H1 (cell line): ENCODE data around the gene NDUFS4. TPM values are rescaled to one million over a fixed set of nuclear protein-coding genes. Genes with fewer than 3 reads are reported as not detected.

Experiments used
- CTCF ChIA-PET: fragments of 300-600 bp; sonication (Branson Sonifier 250); formaldehyde crosslinking; loops from one replicate; lab custom pipeline; 2021; ENCODE audit not compliant: partially characterized antibody; lab: Charles Lee
- POLR2A ChIA-PET: fragments of 300-600 bp; sonication (Branson Sonifier 250); formaldehyde crosslinking; loops from one replicate; lab custom pipeline; 2021; ENCODE audit warnings: inconsistent platforms; ENCODE audit not compliant: partially characterized antibody; lab: Charles Lee
- DNase-seq, 2 experiments: peaks; one replicate each; pipeline versions ENCODE4 v3.0.0 to v3.0.0-alpha.2; 2010 to 2022; ENCODE audit warnings: low spot score in 2 of 2, low read depth in 1 of 2, mixed read lengths in 1 of 2
- FAIRE-seq: peaks from 2 replicates; lab custom pipeline; 2011; peaks lifted over from hg19 to GRCh38; lab: Jason Lieb, UNC
- H2AFZ ChIP-seq: 2 replicates; pipeline ENCODE4 v1.8.1; 2012; ENCODE audit warnings: low read length, inconsistent platforms
- H2AK5ac ChIP-seq: 2 replicates; pipeline ENCODE4 v1.6.1; 2013; ENCODE audit warnings: low read depth, low read length
- H2BK120ac ChIP-seq: replicated peaks from 2 replicates; pipeline ENCODE3; 2013; ENCODE audit warnings: low read depth, low read length, inconsistent platforms
- H2BK12ac ChIP-seq: 2 replicates; pipeline ENCODE4 v1.6.1; 2013; ENCODE audit warnings: low read depth, low read length
- H2BK15ac ChIP-seq: 2 replicates; pipeline ENCODE4 v1.6.1; 2013; ENCODE audit warnings: low read length
- H2BK20ac ChIP-seq: 2 replicates; pipeline ENCODE4 v1.6.1; 2013; ENCODE audit warnings: low read length
- H2BK5ac ChIP-seq: 2 replicates; pipeline ENCODE4 v1.6.1; 2013; ENCODE audit warnings: low read depth, low read length
- H3K14ac ChIP-seq: 2 replicates; pipeline ENCODE4 v1.6.1; 2013; ENCODE audit warnings: inconsistent platforms; ENCODE audit not compliant: insufficient read length
- H3K18ac ChIP-seq: 2 replicates; pipeline ENCODE4 v1.6.1; 2013; ENCODE audit warnings: low read length; ENCODE audit errors: extremely low read depth
- H3K23ac ChIP-seq: 2 replicates; pipeline ENCODE4 v1.6.1; 2013; ENCODE audit warnings: inconsistent platforms; ENCODE audit not compliant: insufficient read length
- H3K23me2 ChIP-seq: 2 replicates; pipeline ENCODE4 v1.6.1; 2013; ENCODE audit warnings: low read depth, low read length
- H3K27ac ChIP-seq: 2 replicates; pipeline ENCODE4 v1.6.1; 2011; ENCODE audit warnings: low read depth, low read length, inconsistent platforms
- H3K27me3 ChIP-seq, 4 experiments: replicated peaks in 1 of 4; 1 replicate in 1 of 4; 2 replicates in 3 of 4; pipeline versions ENCODE4 v1.6.1 to v1.8.1; 2011 to 2013; ENCODE audit warnings: low read length in 3 of 4, mild to moderate bottlenecking in 3 of 4, inconsistent platforms in 2 of 4, mixed read lengths in 2 of 4, moderate library complexity in 1 of 4; ENCODE audit not compliant: control insufficient read depth in 3 of 4, insufficient read depth in 3 of 4; ENCODE audit errors: extremely low read depth in 1 of 4
- H3K36me3 ChIP-seq, 4 experiments: 2 replicates each; pipeline versions ENCODE4 v1.6.1 to v1.8.1; 2011 to 2013; ENCODE audit warnings: mild to moderate bottlenecking in 4 of 4, low read length in 3 of 4, moderate library complexity in 2 of 4, control low read depth in 1 of 4, inconsistent platforms in 1 of 4; ENCODE audit not compliant: insufficient read depth in 4 of 4, control insufficient read depth in 2 of 4
- H3K4ac ChIP-seq: replicated peaks from 2 replicates; pipeline ENCODE3; 2013; ENCODE audit warnings: low read length, low read depth, mixed read lengths, inconsistent platforms; ENCODE audit not compliant: insufficient read length
- H3K4me1 ChIP-seq, 4 experiments: replicated peaks in 1 of 4; 1 replicate in 1 of 4; 2 replicates in 3 of 4; pipeline versions ENCODE4 v1.6.1 to v1.8.1; 2011 to 2013; ENCODE audit warnings: low read length in 3 of 4, inconsistent platforms in 2 of 4, mixed read lengths in 1 of 4; ENCODE audit not compliant: insufficient read depth in 4 of 4, control insufficient read depth in 3 of 4
- H3K4me2 ChIP-seq, 2 experiments: 2 replicates each; pipeline versions ENCODE4 v1.6.1 to v1.8.1; 2011 to 2013; ENCODE audit warnings: low read depth in 2 of 2, low read length in 2 of 2, control low read depth in 1 of 2, inconsistent platforms in 1 of 2, mild to moderate bottlenecking in 1 of 2; ENCODE audit not compliant: insufficient read depth in 1 of 2
- H3K4me3 ChIP-seq, 4 experiments: fragments of 200-600, 300-600 bp in 1 of 4; sonication (generic), shearing (Covaris generic), sonication (Bioruptor Twin) in 1 of 4; 2 replicates each; pipeline versions ENCODE4 v1.5.1 to v1.8.1; 2011 to 2016; ENCODE audit warnings: low read length in 4 of 4, low read depth in 3 of 4, control low read depth in 2 of 4, inconsistent platforms in 2 of 4, mild to moderate bottlenecking in 2 of 4, mixed read lengths in 1 of 4, moderate library complexity in 1 of 4; ENCODE audit not compliant: insufficient read depth in 2 of 4; ENCODE audit errors: extremely low read depth in 1 of 4
- H3K56ac ChIP-seq: replicated peaks from 2 replicates; pipeline ENCODE3; 2013; ENCODE audit warnings: low read depth, mild to moderate bottlenecking, mixed read lengths, low read length, inconsistent platforms; ENCODE audit not compliant: insufficient read length
- H3K79me1 ChIP-seq: 2 replicates; pipeline ENCODE4 v1.6.1; 2013; ENCODE audit warnings: low read depth, low read length, control low read depth
- H3K79me2 ChIP-seq, 2 experiments: 2 replicates each; pipeline versions ENCODE4 v1.6.1 to v1.8.1; 2012 to 2013; ENCODE audit warnings: low read length in 2 of 2, mild to moderate bottlenecking in 2 of 2, inconsistent platforms in 1 of 2; ENCODE audit not compliant: insufficient read depth in 2 of 2, control insufficient read depth in 1 of 2
- H3K9ac ChIP-seq, 4 experiments: replicated peaks in 1 of 4; 1 replicate in 1 of 4; 2 replicates in 3 of 4; pipeline versions ENCODE4 v1.6.1 to v1.8.1; 2011 to 2013; ENCODE audit warnings: low read depth in 3 of 4, low read length in 3 of 4, control low read depth in 2 of 4, mild to moderate bottlenecking in 2 of 4, moderate library complexity in 2 of 4, inconsistent platforms in 1 of 4; ENCODE audit errors: extremely low read depth in 1 of 4
- H3K9me3 ChIP-seq, 2 experiments: 2 replicates each; pipeline versions ENCODE4 v1.6.1 to v1.8.1; 2012 to 2013; ENCODE audit warnings: mild to moderate bottlenecking in 2 of 2, moderate library complexity in 2 of 2, control low read depth in 1 of 2, inconsistent platforms in 1 of 2, low read depth in 1 of 2, low read length in 1 of 2, mixed read lengths in 1 of 2; ENCODE audit not compliant: insufficient read depth in 2 of 2
- H4K20me1 ChIP-seq, 2 experiments: replicated peaks in 1 of 2; 2 replicates each; pipeline versions ENCODE3 to v1.8.1; 2011 to 2013; ENCODE audit warnings: inconsistent platforms in 2 of 2, low read length in 2 of 2, mild to moderate bottlenecking in 1 of 2; ENCODE audit not compliant: insufficient read depth in 2 of 2, control insufficient read depth in 1 of 2
- H4K5ac ChIP-seq: 2 replicates; pipeline ENCODE4 v1.6.1; 2013; ENCODE audit warnings: low read length, low read depth, mixed read lengths, inconsistent platforms; ENCODE audit not compliant: insufficient read length
- H4K8ac ChIP-seq: 2 replicates; pipeline ENCODE4 v1.8.0; 2013; ENCODE audit warnings: mild to moderate bottlenecking, moderate library complexity, low read length, inconsistent platforms; ENCODE audit not compliant: insufficient read depth; ENCODE audit errors: extremely low read depth
- H4K91ac ChIP-seq: replicated peaks from 2 replicates; pipeline ENCODE3; 2013; ENCODE audit warnings: low read length, mixed read lengths, inconsistent platforms; ENCODE audit not compliant: insufficient read length
- ASH2L ChIP-seq: fragments of 200-600, 300-600 bp; sonication (generic); IDR thresholded peaks from one replicate; pipeline ENCODE4 v1.7.1; 2017; ENCODE audit warnings: low read length
- BACH1 ChIP-seq: IDR thresholded peaks from 2 replicates; pipeline ENCODE4 v1.6.1; 2012; ENCODE audit warnings: low read length, improper control_type of control experiment
- CEBPB ChIP-seq: IDR thresholded peaks from 2 replicates; pipeline ENCODE4 v1.6.1; 2012; ENCODE audit warnings: low read depth, low read length
- FOSL1 ChIP-seq: IDR thresholded peaks from 2 replicates; pipeline ENCODE4 v1.6.1; 2011; ENCODE audit warnings: mild to moderate bottlenecking, low read depth, low read length, moderate library complexity; ENCODE audit not compliant: insufficient read depth
- JUND ChIP-seq: IDR thresholded peaks from 2 replicates; pipeline ENCODE4 v1.6.1; 2011; ENCODE audit warnings: mild to moderate bottlenecking, improper control_type of control experiment, low read length
- NANOG ChIP-seq: IDR thresholded peaks from 2 replicates; pipeline ENCODE4 v1.6.1; 2011; ENCODE audit warnings: low read length, low read depth, mild to moderate bottlenecking, inconsistent platforms; ENCODE audit not compliant: insufficient read depth, poor library complexity, severe bottlenecking
- RFX5 ChIP-seq: IDR thresholded peaks from 2 replicates; pipeline ENCODE4 v1.6.1; 2011; ENCODE audit warnings: low read depth, low read length, improper control_type of control experiment, borderline replicate concordance
- SIN3A ChIP-seq, 2 experiments: IDR thresholded peaks in 1 of 2; conservative IDR thresholded peaks in 1 of 2; 2 replicates each; pipeline ENCODE4 v1.6.1; 2011 to 2012; ENCODE audit warnings: low read length in 2 of 2, improper control_type of control experiment in 1 of 2, low read depth in 1 of 2, mild to moderate bottlenecking in 1 of 2
- SIX5 ChIP-seq: IDR thresholded peaks from 2 replicates; pipeline ENCODE4 v1.6.1; 2011; ENCODE audit warnings: mild to moderate bottlenecking, low read depth, low read length
- SUZ12 ChIP-seq: fragments of 200-600 bp; sonication (generic); IDR thresholded peaks from 2 replicates; pipeline ENCODE4 v1.6.1; 2012; ENCODE audit warnings: mild to moderate bottlenecking, inconsistent platforms, low read length, moderate library complexity, mixed read lengths
- TEAD4 ChIP-seq: IDR thresholded peaks from 2 replicates; pipeline ENCODE4 v1.6.1; 2012; ENCODE audit warnings: low read depth, low read length, inconsistent platforms, mixed read lengths
- WGBS, 2 experiments: shearing (Covaris generic) in 1 of 2; methylation state at CpG; one replicate each; pipeline versions ENCODE4 v1.1.6 to v1.1.7; 2013 to 2015; ENCODE audit warnings: low lambda C conversion rate in 2 of 2, mixed read lengths in 2 of 2, inconsistent platforms in 1 of 2, low coverage in 1 of 2, missing lambda C conversion rate in 1 of 2; ENCODE audit not compliant: insufficient replicate concordance in 2 of 2, insufficient coverage in 1 of 2, insufficient read length in 1 of 2; ENCODE audit errors: extremely low coverage in 1 of 2, missing lambda C conversion rate in 1 of 2; 5-methylcytosine and 5-hydroxymethylcytosine counted together
- polyA plus RNA-seq, 7 experiments: library from polyadenylated mRNA; depleted of rRNA in 3 of 7; stranded (reverse) in 5 of 7; unstranded in 2 of 7; fragments of >200 nt in 5 of 7; fragments of 200-250 nt in 2 of 7; gene quantifications; 1 replicate in 5 of 7; 2 replicates in 1 of 7; 4 replicates in 1 of 7; pipeline versions ENCODE4 v1.2.1 to v1.2.3, GENCODE V29; 2011 to 2013; ENCODE audit warnings: missing spikeins in 2 of 7, mixed read lengths in 2 of 7
- total RNA-seq: library from RNA; stranded (reverse); fragmentation: NEBNext Ultra II Directional; extraction: Animal tissue kit (Norgen Biotek cat#: 25700); gene quantifications from 2 replicates; pipeline ENCODE4 v1.2.1, GENCODE V29; 2021
- TF ChIP-seq, protein P1 (sequence below): IDR thresholded peaks from 2 replicates; pipeline ENCODE4 v1.6.1; 2012; ENCODE audit warnings: inconsistent platforms

NDUFS4 gene
- total and polyA plus RNA-seq, 2 of the 8 experiments (the other 6 are each of a cell fraction or from before 2014, with no cell fraction given) = 74.6 to 75.9 TPM

DNA sequence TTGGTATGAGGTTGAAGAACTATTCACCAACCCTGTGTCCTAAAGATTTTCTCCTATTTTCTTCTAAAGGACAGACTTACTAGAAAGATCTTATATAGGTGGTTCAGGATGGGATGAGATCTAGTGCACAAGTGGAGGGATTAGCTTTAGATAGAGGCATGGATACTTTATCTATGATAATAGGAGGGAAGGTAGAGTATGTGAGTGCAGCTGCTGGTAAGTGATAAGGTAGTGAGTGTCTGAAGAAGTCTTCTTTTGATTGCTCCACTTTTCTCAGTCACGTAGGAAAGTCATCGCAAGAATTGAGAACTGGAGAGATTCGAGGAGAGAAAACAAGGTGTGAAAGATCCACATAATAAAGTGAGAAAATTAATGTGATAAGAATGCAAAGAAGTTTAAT lies 6.0 kb upstream of the NDUFS4 start:
- H3K4me3 ChIP-seq = no peak overlapping the region
- H3K9ac ChIP-seq = no peak overlapping the region
- FAIRE-seq (no peak), DNase-seq (no peak)
- H3K4ac ChIP-seq = no peak overlapping the region
- H4K5ac ChIP-seq = no peak overlapping the region
- peaks cover 7 to 8% of the 10 kb centered on the region in 2 experiments; a peak in 1 of 4 replicates for H3K9me3 ChIP-seq
- H3K27me3 ChIP-seq = no peaks in the 10 kb centered on the region
- TF ChIP-seq CEBPB = no peak
- no peak for TF ChIP-seq BACH1
- TF ChIP-seq SIX5 = no peak
- TF ChIP-seq, protein P1, sequence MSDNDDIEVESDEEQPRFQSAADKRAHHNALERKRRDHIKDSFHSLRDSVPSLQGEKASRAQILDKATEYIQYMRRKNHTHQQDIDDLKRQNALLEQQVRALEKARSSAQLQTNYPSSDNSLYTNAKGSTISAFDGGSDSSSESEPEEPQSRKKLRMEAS = no peak
- TF ChIP-seq FOSL1 = no peak
- no peak for TF ChIP-seq RFX5
- TF ChIP-seq JUND = no peak
- TF ChIP-seq SIN3A (conservative IDR thresholded peaks at IDR 0.05 in 1 of 2, IDR thresholded peaks at IDR 0.05 in 1 of 2; ENCODE audit: low read depth in 1 of 2, low read length in 2 of 2) = no peak
- no peak for TF ChIP-seq SUZ12
- TF ChIP-seq NANOG = no peak
- TF ChIP-seq ASH2L = no peak
- no peak for TF ChIP-seq TEAD4
- H2AK5ac ChIP-seq = no peak overlapping the region
- H3K79me2 ChIP-seq = no peaks in the 10 kb centered on the region
- H4K20me1 ChIP-seq = no peaks in the 10 kb centered on the region
- no peaks in the 10 kb centered on the region for H3K79me1 ChIP-seq
- no peak overlapping the region for H3K4me2 ChIP-seq
- H3K14ac ChIP-seq = no peak overlapping the region
- no peaks in the 10 kb centered on the region for H3K23me2 ChIP-seq
- no peak overlapping the region for H2BK5ac ChIP-seq
- no peak overlapping the region for H4K91ac ChIP-seq
- ChIA-PET POLR2A (no interaction called here), CTCF (interaction anchor here (0.5 kb wide), 1 partner anchor 322 kb away, joined by 3 read pairs; no protein-coding TSS in a partner anchor)
- H2BK20ac ChIP-seq = no peak overlapping the region
- H2BK15ac ChIP-seq = no peak overlapping the region
- H3K4me1 ChIP-seq = no peaks in the 10 kb centered on the region
- H2AFZ ChIP-seq = no peak overlapping the region
- no peak overlapping the region for H3K27ac ChIP-seq
- H3K56ac ChIP-seq = no peak overlapping the region
- no peak overlapping the region for H4K8ac ChIP-seq
- H2BK12ac ChIP-seq = no peak overlapping the region
- WGBS, 2 experiments = 100% methylated on average over 3 of the region's 3 CpGs; no CpG with 5 or more reads in 1 of the 2 experiments
- H3K23ac ChIP-seq = no peak overlapping the region
- H3K36me3 ChIP-seq = no peaks in the 10 kb centered on the region; a peak in 1 of 8 replicates
- H2BK120ac ChIP-seq = no peak overlapping the region
- H3K18ac ChIP-seq = no peak overlapping the region
